HEK293 (cell line): Measurements from ENCODE around the gene ZNF576.

Experiments
- CTCF ChIA-PET: fragments of 350-600 bp; formaldehyde crosslinking; extraction: SDS; loops from one replicate; lab custom pipeline; 2021; ENCODE audit warnings: antibody characterized with exemption; lab: Yijun Ruan, JAX
- POLR2A ChIA-PET: fragments of 300-600 bp; formaldehyde crosslinking; extraction: SDS; loops from one replicate; lab custom pipeline; 2020; ENCODE audit warnings: antibody characterized with exemption, inconsistent platforms; lab: Yijun Ruan, JAX
- H3K27ac ChIP-seq: fragments of 200-500 bp; sonication (Bioruptor generic); 2 replicates; pipeline ENCODE4 v1.5.1; 2014; ENCODE audit warnings: low read depth, low read length, control low read depth, inconsistent platforms; ENCODE audit errors: extremely low read depth
- H3K36me3 ChIP-seq, 2 experiments: fragments of 200-500 bp in 1 of 2; sonication (Bioruptor generic) in 1 of 2; 1 replicate in 1 of 2; 2 replicates in 1 of 2; pipeline ENCODE4 v1.5.1; 2014 to 2017; ENCODE audit warnings: inconsistent platforms in 2 of 2, low read length in 2 of 2; ENCODE audit not compliant: control insufficient read depth in 2 of 2, insufficient read depth in 1 of 2
- H3K4me1 ChIP-seq: fragments of 200-500 bp; sonication (Bioruptor generic); 2 replicates; pipeline ENCODE4 v1.5.1; 2014; ENCODE audit warnings: mild to moderate bottlenecking, low read length, inconsistent platforms; ENCODE audit not compliant: control insufficient read depth, insufficient read depth
- H3K4me3 ChIP-seq: 2 replicates; pipeline ENCODE4 v1.5.1; 2011; ENCODE audit warnings: low read depth, mild to moderate bottlenecking, control low read depth, low read length, moderate library complexity
- H3K9me3 ChIP-seq: fragments of 200-500 bp; sonication (Bioruptor generic); 2 replicates; pipeline ENCODE4 v1.5.1; 2014; ENCODE audit warnings: low read depth, low read length, inconsistent platforms; ENCODE audit not compliant: control insufficient read depth, insufficient read depth
- GLIS2 ChIP-seq: fragments of 450-650 bp; formaldehyde crosslinking; IDR thresholded peaks from 2 replicates; pipeline ENCODE4 v1.5.1; 2016; ENCODE audit warnings: missing biosample characterization, missing genetic modification characterization
- SP2 ChIP-seq: fragments of 450-650 bp; formaldehyde crosslinking; IDR thresholded peaks from 2 replicates; pipeline ENCODE4 v1.5.1; 2016; ENCODE audit warnings: missing biosample characterization, missing genetic modification characterization
- TCF7L2 ChIP-seq: IDR thresholded peaks from 2 replicates; pipeline ENCODE4 v1.6.1; 2011; ENCODE audit warnings: low read depth, mild to moderate bottlenecking, inconsistent platforms, low read length, moderate library complexity, borderline replicate concordance
- YY1 ChIP-seq: fragments of 450-650 bp; formaldehyde crosslinking; IDR thresholded peaks from 2 replicates; pipeline ENCODE4 v1.5.1; 2018; ENCODE audit warnings: missing biosample characterization, missing genetic modification characterization
- ZBTB21 ChIP-seq: fragments of 450-650 bp; formaldehyde crosslinking; IDR thresholded peaks from 2 replicates; pipeline ENCODE4 v1.5.1; 2017; ENCODE audit warnings: missing biosample characterization, missing genetic modification characterization
- ZFP69B ChIP-seq: fragments of 450-650 bp; formaldehyde crosslinking; IDR thresholded peaks from 2 replicates; pipeline ENCODE4 v1.5.1; 2016; ENCODE audit warnings: missing biosample characterization, missing genetic modification characterization
- ZNF18 ChIP-seq: fragments of 450-650 bp; formaldehyde crosslinking; IDR thresholded peaks from 2 replicates; pipeline ENCODE4 v1.5.1; 2016; ENCODE audit warnings: missing biosample characterization, missing genetic modification characterization
- ZNF211 ChIP-seq: fragments of 450-650 bp; formaldehyde crosslinking; IDR thresholded peaks from 2 replicates; pipeline ENCODE4 v1.5.1; 2016; ENCODE audit warnings: low read depth, missing biosample characterization, missing genetic modification characterization
- ZNF274 ChIP-seq, 2 experiments: fragments of 200-500 bp in 1 of 2; fragments of 450-650 bp in 1 of 2; sonication (Bioruptor generic) in 1 of 2; formaldehyde crosslinking in 1 of 2; IDR thresholded peaks; 2 replicates each; pipeline versions ENCODE4 v1.5.1 to v1.6.1; 2014 to 2016; ENCODE audit warnings: borderline replicate concordance in 1 of 2, inconsistent platforms in 1 of 2, low read length in 1 of 2, missing biosample characterization in 1 of 2, missing genetic modification characterization in 1 of 2
- ZNF324 ChIP-seq: fragments of 450-650 bp; formaldehyde crosslinking; IDR thresholded peaks from 2 replicates; pipeline ENCODE4 v1.5.1; 2016; ENCODE audit warnings: missing biosample characterization, missing genetic modification characterization
- ZNF335 ChIP-seq: fragments of 450-650 bp; formaldehyde crosslinking; conservative IDR thresholded peaks from 2 replicates; pipeline ENCODE4 v1.5.1; 2016; ENCODE audit warnings: missing biosample characterization, missing genetic modification characterization
- ZNF423 ChIP-seq: fragments of 450-650 bp; formaldehyde crosslinking; IDR thresholded peaks from 2 replicates; pipeline ENCODE4 v1.5.1; 2016; ENCODE audit warnings: missing biosample characterization, missing genetic modification characterization
- ZNF426 ChIP-seq: fragments of 450-650 bp; formaldehyde crosslinking; IDR thresholded peaks from 2 replicates; pipeline ENCODE4 v1.5.1; 2017; ENCODE audit warnings: missing biosample characterization, missing genetic modification characterization, mild to moderate bottlenecking, inconsistent platforms, moderate library complexity
- ZNF558 ChIP-seq: fragments of 450-650 bp; formaldehyde crosslinking; IDR thresholded peaks from 2 replicates; pipeline ENCODE4 v1.5.1; 2016; ENCODE audit warnings: missing biosample characterization, missing genetic modification characterization
- ZNF600 ChIP-seq: fragments of 450-650 bp; formaldehyde crosslinking; IDR thresholded peaks from 2 replicates; pipeline ENCODE4 v1.5.1; 2016; ENCODE audit warnings: missing biosample characterization, missing genetic modification characterization
- ZNF629 ChIP-seq: fragments of 450-650 bp; formaldehyde crosslinking; IDR thresholded peaks from 2 replicates; pipeline ENCODE4 v1.5.1; 2017; ENCODE audit warnings: missing biosample characterization, missing genetic modification characterization
- ZNF670 ChIP-seq: fragments of 450-650 bp; formaldehyde crosslinking; IDR thresholded peaks from 2 replicates; pipeline ENCODE4 v1.5.1; 2016; ENCODE audit warnings: missing biosample characterization, missing genetic modification characterization, low read depth
- TF ChIP-seq, protein P1 (sequence below): fragments of 450-650 bp; formaldehyde crosslinking; IDR thresholded peaks from 2 replicates; pipeline ENCODE4 v1.5.1; 2017; ENCODE audit warnings: missing biosample characterization, missing genetic modification characterization
- TF ChIP-seq, protein P2 (sequence below): fragments of 450-650 bp; formaldehyde crosslinking; IDR thresholded peaks from 2 replicates; pipeline ENCODE4 v1.5.1; 2016; ENCODE audit warnings: missing biosample characterization, missing genetic modification characterization

Gene ZNF576

GRCh38 chr19:43610493-43610892 is 14.1 kb downstream of the ZNF576 start (continued):
- TF ChIP-seq ZNF324 (tag by site-specific recombination) (0 out of 2 replicates have a peak, but pooled peaks have one; percentile 36), ZNF629 (tag by site-specific recombination) (peak; percentile 69), ZNF211 (no peak), YY1 (no peak), ZFP69B (tag by site-specific recombination) (peak; percentile 3; the same call in 1 of the 2 replicates), TCF7L2 (no peak), ZNF18 (peak; percentile 82), SP2 (tag by site-specific recombination) (peak; percentile 74), ZNF335 (tag by site-specific recombination) (no peak; the same call in 1 of the 2 replicates)
- TF ChIP-seq, protein P1, sequence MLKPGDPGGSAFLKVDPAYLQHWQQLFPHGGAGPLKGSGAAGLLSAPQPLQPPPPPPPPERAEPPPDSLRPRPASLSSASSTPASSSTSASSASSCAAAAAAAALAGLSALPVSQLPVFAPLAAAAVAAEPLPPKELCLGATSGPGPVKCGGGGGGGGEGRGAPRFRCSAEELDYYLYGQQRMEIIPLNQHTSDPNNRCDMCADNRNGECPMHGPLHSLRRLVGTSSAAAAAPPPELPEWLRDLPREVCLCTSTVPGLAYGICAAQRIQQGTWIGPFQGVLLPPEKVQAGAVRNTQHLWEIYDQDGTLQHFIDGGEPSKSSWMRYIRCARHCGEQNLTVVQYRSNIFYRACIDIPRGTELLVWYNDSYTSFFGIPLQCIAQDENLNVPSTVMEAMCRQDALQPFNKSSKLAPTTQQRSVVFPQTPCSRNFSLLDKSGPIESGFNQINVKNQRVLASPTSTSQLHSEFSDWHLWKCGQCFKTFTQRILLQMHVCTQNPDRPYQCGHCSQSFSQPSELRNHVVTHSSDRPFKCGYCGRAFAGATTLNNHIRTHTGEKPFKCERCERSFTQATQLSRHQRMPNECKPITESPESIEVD (tag by site-specific recombination): peak; percentile 78; the same call in 1 of the 2 replicates

GRCh38 chr19:43611788-43612187 is 15.4 kb downstream of the ZNF576 start, which contains the start of gene SRRM5:
Gene SRRM5, plus strand, starts transcription at chr19:43612088. Its CDS starts 34 bp downstream, at chr19:43612122.
- peaks cover 21% of the 10 kb centered on the region for H3K4me1 ChIP-seq
- H3K27ac ChIP-seq: peak within 1 kb of the TSS; percentile 52; the same call in 1 of the 2 replicates
- TF ChIP-seq ZNF211 (0 out of 2 replicates have a peak, but pooled peaks have one; percentile 13), GLIS2 (tag by site-specific recombination) (0 out of 2 replicates have a peak, but pooled peaks have one; percentile 15), ZNF426 (no peak), ZBTB21 (tag by site-specific recombination) (0 out of 2 replicates have a peak, but pooled peaks have one; percentile 23)
- TF ChIP-seq, protein P2, sequence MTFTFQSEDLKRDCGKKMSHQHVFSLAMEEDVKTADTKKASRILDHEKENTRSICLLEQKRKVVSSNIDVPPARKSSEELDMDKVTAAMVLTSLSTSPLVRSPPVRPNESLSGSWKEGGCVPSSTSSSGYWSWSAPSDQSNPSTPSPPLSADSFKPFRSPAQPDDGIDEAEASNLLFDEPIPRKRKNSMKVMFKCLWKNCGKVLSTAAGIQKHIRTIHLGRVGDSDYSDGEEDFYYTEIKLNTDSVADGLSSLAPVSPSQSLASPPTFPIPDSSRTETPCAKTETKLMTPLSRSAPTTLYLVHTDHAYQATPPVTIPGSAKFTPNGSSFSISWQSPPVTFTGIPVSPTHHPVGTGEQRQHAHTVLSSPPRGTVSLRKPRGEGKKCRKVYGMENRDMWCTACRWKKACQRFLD: no peak
- peaks cover 50 to 75% of the 10 kb centered on the region in 2 experiments for H3K36me3 ChIP-seq
- CTCF ChIA-PET: interaction anchor here (0.5 to 1.5 kb wide), 4 partner anchors 50 to 165 kb away, joined by 3 to 6 read pairs (median 4); no protein-coding TSS in a partner anchor
- H3K9me3 ChIP-seq: no peaks in the 10 kb centered on the region; the same call in 1 of the 2 replicates
- H3K4me3 ChIP-seq: no peak within 1 kb of the TSS
- POLR2A ChIA-PET: no interaction called here

GRCh38 chr19:43612374-43612773 is 16.0 kb downstream of the ZNF576 start:
- Histone ChIP-seq H3K9me3 (no peaks in the 10 kb centered on the region; the same call in 1 of the 2 replicates), H3K36me3 (peaks cover 45 to 69% of the 10 kb centered on the region in 2 experiments), H3K4me3 (no peak overlapping the region), H3K4me1 (peaks cover 15% of the 10 kb centered on the region), H3K27ac (no peak overlapping the region)
- CTCF ChIA-PET: interaction anchor here (0.5 to 1.5 kb wide), 3 partner anchors 50 to 148 kb away, joined by 4 to 6 read pairs (median 5); no protein-coding TSS in a partner anchor
- TF ChIP-seq ZNF423 (tag by site-specific recombination): no peak
- TF ChIP-seq ZNF670 (tag by site-specific recombination): no peak
- TF ChIP-seq ZNF426: no peak
- no peak for TF ChIP-seq ZNF558 (tag by site-specific recombination)
- no peak for TF ChIP-seq ZNF274 (IDR thresholded peaks at IDR 0.05; ENCODE audit: low read length)
- peak; percentile 75; the same call in 1 of the 2 replicates for TF ChIP-seq ZNF274 (tag by site-specific recombination; IDR thresholded peaks at IDR 0.05; ENCODE audit: borderline replicate concordance)
- peak; percentile 33; the same call in 1 of the 2 replicates for TF ChIP-seq ZNF600
- POLR2A ChIA-PET: interaction anchor here (1.1 kb wide), 1 partner anchor 16 kb away, joined by 3 read pairs; the partner anchor contains the start of genes IRGQ and ZNF576
